Heart right ventricle (tissue), 16 donors: ENCODE data around the gene REG3A. TPM values are rescaled to one million over a fixed set of nuclear protein-coding genes. Genes with fewer than 3 reads are reported as not detected.

Source experiments
- ATAC-seq, 8 donors: fragments of 200-7000 bp; cut with Tn5 transposase; one replicate each; pipeline ENCODE4 v1.9.1; 2020; ENCODE audit warnings: mild to moderate bottlenecking in 8 of 8, moderate library complexity in 8 of 8, moderate number of reproducible peaks in 1 of 8
- DNase-seq, 2 donors: peaks; one replicate each; pipeline ENCODE4 v3.0.0-alpha.2; 2020
- H3K27ac ChIP-seq, 10 donors: fragments of 200-600 bp; sonication (generic) in 2 of 10; one replicate each; pipeline versions ENCODE4 v1.5.0 to v1.8.0; 2020 to 2022; ENCODE audit warnings: mild to moderate bottlenecking in 3 of 10
- H3K27me3 ChIP-seq, 7 donors: fragments of 200-600 bp; one replicate each; pipeline ENCODE4 v1.8.0; 2021 to 2022; ENCODE audit warnings: mild to moderate bottlenecking in 2 of 7
- H3K36me3 ChIP-seq, 9 donors: fragments of 200-600 bp; sonication (generic) in 1 of 9; one replicate each; pipeline versions ENCODE4 v1.5.0 to v1.8.0; 2020 to 2022; ENCODE audit warnings: mild to moderate bottlenecking in 2 of 9
- H3K4me1 ChIP-seq, 9 donors: fragments of 200-600 bp; sonication (generic) in 1 of 9; one replicate each; pipeline versions ENCODE4 v1.5.0 to v1.8.0; 2020 to 2022; ENCODE audit warnings: mild to moderate bottlenecking in 4 of 9
- H3K4me3 ChIP-seq, 10 donors: fragments of 200-600 bp; sonication (generic) in 2 of 10; one replicate each; pipeline versions ENCODE4 v1.5.0 to v1.8.0; 2020 to 2022; ENCODE audit warnings: mild to moderate bottlenecking in 7 of 10, moderate library complexity in 2 of 10
- H3K9me3 ChIP-seq, 11 donors: fragments of 200-600 bp in 10 of 11; sonication (generic) in 2 of 11; one replicate each; pipeline versions ENCODE4 v1.5.0 to v1.8.0; 2013 to 2022; ENCODE audit warnings: mild to moderate bottlenecking in 2 of 11, control low read depth in 1 of 11, moderate library complexity in 1 of 11
- CTCF ChIP-seq, 9 donors: fragments of 200-600 bp; sonication (generic) in 2 of 9; IDR thresholded peaks; one replicate each; pipeline versions ENCODE4 v1.5.0 to v1.8.0; 2021 to 2022; ENCODE audit warnings: antibody characterized with exemption in 9 of 9, mild to moderate bottlenecking in 5 of 9, moderate library complexity in 1 of 9
- WGBS, 2 donors: extraction: QIAGEN DNeasy Blood & Tissue Kit; methylation state at CpG; one replicate each; pipeline ENCODE4 v1.1.7; 2013; ENCODE audit warnings: inconsistent platforms in 1 of 2; 5-methylcytosine and 5-hydroxymethylcytosine counted together
- intact Hi-C, 10 donors: fragments of 100-400 bp; cut with DNase I; formaldehyde crosslinking; loops; one replicate each; pipeline versions ENCODE4 v1.11.1 to v1.14.2; 2022
- polyA plus RNA-seq, 2 donors: library from polyadenylated mRNA; stranded (reverse); fragments of 200-250 nt; gene quantifications; one replicate each; pipeline ENCODE4 v1.2.3, GENCODE V29; 2013
- total RNA-seq, 10 donors: library from RNA; stranded (reverse); fragmentation: NEBNext Ultra II Directional in 3 of 10; extraction: Animal tissue kit (Norgen Biotek cat#: 25700) in 3 of 10; gene quantifications; one replicate each; pipeline versions ENCODE4 v1.2.1 to v1.2.4, GENCODE V29; 2021 to 2023
- donor health status: Arrhythmogenic right ventricular cardiomyopathy.
- donor health status: ischemic (EF 13 %, LVEDD 7.1; RV severe dilation, severe dysfunction).
- donor health status: healthy with polysubstance abuse.
- donor health status: DM: no; HTN: yes; CAD: no.
- donor health status: DM: no; HTN: no; CAD: no.
- donor health status: ischemic (EF 25% LVEDD 6.9; RV normal size, moderate dysfunction).
- donor health status: ischemic (EF 25% LVEDD 5.7; RV mildly dilated, moderate dysfunction).
- donor health status: healthy.
- donor health status: DM: yes; HTN: yes; CAD: no.
- donor health status: Ischemic cardiomyopathy.
- donor health status: ischemic (EF 35%, LVEDD 5.7; RV mildly dilated, moderate dysfunction).
- donor health status: nonischemic (EF 11% LVEDD 7.7; RV severe dilation, severe dysfunction).
- donor health status: DM: yes; HTN: yes; CAD: no.
- donor health status: PGD.
- donor health status: ischemic (EF 29% LVEDD 5.4; RV normal size, mild dysfunction).
- donor health status: nonischemic (EF 23%, LVEDD 6.1; RV moderate dilation, normal function).

Gene REG3A
- total and polyA plus RNA-seq, 12 donors: not detected

- Histone ChIP-seq H3K36me3 (no peaks in the 10 kb centered on the region), H3K4me3 (no peak overlapping the region), H3K27me3 (no peaks in the 10 kb centered on the region), H3K4me1 (no peaks in the 10 kb centered on the region), H3K9me3 (peaks cover 0 to 42% (median 8%) of the 10 kb centered on the region in 11 donors), H3K27ac (no peak overlapping the region)
- intact Hi-C loops: no loop called here
- WGBS, 2 donors: 64 to 67% methylated on average over 6 of the region's 6 CpGs
- no peak for TF ChIP-seq CTCF (IDR thresholded peaks at IDR 0.05)
- DNase-seq: no peak
- ATAC-seq: no peak
These were observed 18.6 kb upstream of the REG3A start for GRCh38 chr2:79178076-79178674.

GRCh38 chr2:79171348-79171958, 11.9 kb upstream of the REG3A start:
- Histone ChIP-seq H3K27me3 (no peaks in the 10 kb centered on the region), H3K4me1 (no peaks in the 10 kb centered on the region), H3K27ac (no peak overlapping the region), H3K9me3 (peaks cover 0 to 4% (median 0%) of the 10 kb centered on the region in 11 donors), H3K36me3 (no peaks in the 10 kb centered on the region), H3K4me3 (no peak overlapping the region)
- ATAC-seq: no peak
- WGBS, 2 donors: 82 to 89% methylated on average over 2 of the region's 2 CpGs
- TF ChIP-seq CTCF (IDR thresholded peaks at IDR 0.05): no peak
- intact Hi-C loops: no loop called here
- no peak for DNase-seq

- DNase-seq (no peak), ATAC-seq (no peak)
- intact Hi-C loops: no loop called here
- Histone ChIP-seq H3K4me3 (no peak overlapping the region), H3K27me3 (no peaks in the 10 kb centered on the region), H3K4me1 (no peaks in the 10 kb centered on the region), H3K36me3 (no peaks in the 10 kb centered on the region), H3K27ac (no peak overlapping the region), H3K9me3 (no peaks in the 10 kb centered on the region)
- no peak for TF ChIP-seq CTCF (IDR thresholded peaks at IDR 0.05)
- WGBS, 2 donors: 97 to 100% methylated on average over 1 of the region's 1 CpG
These were observed 3.2 kb upstream of the REG3A start for GRCh38 chr2:79162801-79163200.

DNA sequence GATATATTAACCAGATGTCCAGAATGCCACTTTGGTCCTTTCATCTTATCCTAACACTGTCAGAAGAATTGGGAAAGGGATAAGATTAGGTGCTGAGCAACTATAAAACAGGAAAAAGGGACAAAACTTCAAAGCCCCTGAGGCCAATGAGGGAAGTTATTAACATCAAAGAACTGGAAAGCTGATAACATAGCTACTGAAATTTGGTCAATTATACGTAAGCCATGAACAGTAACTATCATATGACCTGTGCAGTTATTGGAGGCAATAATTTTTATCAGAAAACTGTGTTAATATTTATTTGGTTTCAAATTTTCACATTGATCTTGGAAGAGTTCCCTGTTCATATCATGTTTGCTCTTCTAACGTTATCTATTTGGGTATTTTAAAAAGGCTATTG, 2.6 kb upstream of the REG3A start:
- WGBS, 2 donors: 32 to 43% methylated on average over 2 of the region's 2 CpGs
- Histone ChIP-seq H3K4me1 (no peaks in the 10 kb centered on the region), H3K4me3 (no peak overlapping the region), H3K27ac (no peak overlapping the region), H3K36me3 (no peaks in the 10 kb centered on the region), H3K9me3 (no peaks in the 10 kb centered on the region), H3K27me3 (no peaks in the 10 kb centered on the region)
- DNase-seq (no peak), ATAC-seq (no peak)
- TF ChIP-seq CTCF (IDR thresholded peaks at IDR 0.05): no peak
- intact Hi-C loops: no loop called here
